Astrocyte of the cerebellum (primary cell): ENCODE measurements around the gene CRTC3.

Experiments
- DNase-seq: peaks from one replicate; pipeline ENCODE4 v3.0.0-alpha.2; 2011; ENCODE audit warnings: low read depth
- H3K4me3 ChIP-seq: 2 replicates; pipeline ENCODE4 v1.5.1; 2011; ENCODE audit warnings: mild to moderate bottlenecking, low read depth, low read length, moderate library complexity
- in situ Hi-C: cut with HindIII; loops from 2 replicates; pipeline ENCODE4 v1.10.0; 2017; ENCODE audit warnings: low sequenced_read_pairs
- TF ChIP-seq, protein P1 (sequence below): IDR thresholded peaks from 2 replicates; pipeline ENCODE4 v1.5.1; 2012; ENCODE audit warnings: low read length, low read depth, moderate library complexity, mild to moderate bottlenecking; ENCODE audit errors: missing control alignments

The CRTC3 gene

DNA sequence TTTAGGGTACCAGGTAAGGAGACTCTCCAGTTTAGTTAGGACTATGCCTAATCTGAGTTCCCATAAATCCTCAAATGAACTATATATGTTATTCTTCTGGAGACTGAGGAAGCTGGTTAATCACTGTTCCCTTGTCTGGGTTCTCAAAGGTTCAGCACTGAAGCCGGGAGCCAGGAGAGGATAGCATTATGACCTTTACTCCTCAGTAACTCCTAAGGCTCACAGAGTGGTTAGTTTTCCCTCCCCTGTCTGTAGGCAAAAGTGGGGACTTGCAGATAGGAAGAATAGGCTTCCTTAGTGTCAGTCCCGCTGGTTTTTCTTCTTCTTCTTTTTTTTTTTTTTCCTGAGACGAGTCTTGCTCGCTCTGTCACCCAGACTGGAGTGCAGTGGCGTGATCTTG, 50.4 kb downstream of the CRTC3 start:
- no peak for DNase-seq
- in situ Hi-C loops = no loop called here
- H3K4me3 ChIP-seq = no peak overlapping the region
- TF ChIP-seq, protein P1, sequence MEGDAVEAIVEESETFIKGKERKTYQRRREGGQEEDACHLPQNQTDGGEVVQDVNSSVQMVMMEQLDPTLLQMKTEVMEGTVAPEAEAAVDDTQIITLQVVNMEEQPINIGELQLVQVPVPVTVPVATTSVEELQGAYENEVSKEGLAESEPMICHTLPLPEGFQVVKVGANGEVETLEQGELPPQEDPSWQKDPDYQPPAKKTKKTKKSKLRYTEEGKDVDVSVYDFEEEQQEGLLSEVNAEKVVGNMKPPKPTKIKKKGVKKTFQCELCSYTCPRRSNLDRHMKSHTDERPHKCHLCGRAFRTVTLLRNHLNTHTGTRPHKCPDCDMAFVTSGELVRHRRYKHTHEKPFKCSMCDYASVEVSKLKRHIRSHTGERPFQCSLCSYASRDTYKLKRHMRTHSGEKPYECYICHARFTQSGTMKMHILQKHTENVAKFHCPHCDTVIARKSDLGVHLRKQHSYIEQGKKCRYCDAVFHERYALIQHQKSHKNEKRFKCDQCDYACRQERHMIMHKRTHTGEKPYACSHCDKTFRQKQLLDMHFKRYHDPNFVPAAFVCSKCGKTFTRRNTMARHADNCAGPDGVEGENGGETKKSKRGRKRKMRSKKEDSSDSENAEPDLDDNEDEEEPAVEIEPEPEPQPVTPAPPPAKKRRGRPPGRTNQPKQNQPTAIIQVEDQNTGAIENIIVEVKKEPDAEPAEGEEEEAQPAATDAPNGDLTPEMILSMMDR = no peak

DNA sequence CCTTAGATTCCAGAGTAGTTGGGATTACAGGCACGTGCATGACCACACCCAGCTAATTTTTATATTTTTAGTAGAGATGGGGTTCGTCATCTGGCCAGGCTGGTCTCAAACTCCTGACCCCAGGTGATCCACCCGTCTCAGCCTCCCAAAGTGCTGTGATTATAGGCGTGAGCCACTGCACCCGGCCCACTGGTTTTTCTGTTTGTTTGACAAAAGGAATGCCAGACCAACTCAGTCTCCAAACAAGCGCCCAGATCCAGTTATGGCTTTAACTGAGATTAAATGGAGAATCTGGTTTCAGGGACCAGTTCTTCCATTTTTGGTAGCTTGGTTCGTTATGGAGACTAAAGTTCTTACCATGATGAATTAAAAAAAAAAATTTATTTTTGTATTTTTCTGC, 50.8 kb downstream of the CRTC3 start:
- no peak overlapping the region for H3K4me3 ChIP-seq
- in situ Hi-C loops = no loop called here
- DNase-seq = no peak
- TF ChIP-seq, protein P1 = no peak

DNA sequence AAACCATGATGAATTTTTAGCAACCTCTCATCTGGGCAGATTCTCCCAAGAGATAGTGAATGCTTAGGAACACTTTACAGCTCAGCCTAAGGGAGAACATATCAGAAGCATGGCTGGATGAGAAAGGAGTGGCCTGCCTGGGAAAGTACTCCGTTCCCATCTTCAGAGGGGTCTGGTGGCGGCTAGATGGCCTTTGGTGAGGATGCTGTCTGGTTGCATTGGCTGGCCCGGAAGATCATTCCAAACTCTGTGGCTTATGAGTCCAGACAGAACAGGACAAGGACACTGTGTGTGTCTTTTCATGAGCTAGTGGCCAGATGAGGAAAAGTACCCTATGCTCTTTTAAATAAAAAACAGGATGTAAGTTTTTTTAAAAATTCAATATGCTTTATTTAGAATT, 51.2 kb downstream of the CRTC3 start:
- in situ Hi-C loops = no loop called here
- no peak for DNase-seq
- TF ChIP-seq, protein P1 = no peak
- H3K4me3 ChIP-seq = no peak overlapping the region

DNA sequence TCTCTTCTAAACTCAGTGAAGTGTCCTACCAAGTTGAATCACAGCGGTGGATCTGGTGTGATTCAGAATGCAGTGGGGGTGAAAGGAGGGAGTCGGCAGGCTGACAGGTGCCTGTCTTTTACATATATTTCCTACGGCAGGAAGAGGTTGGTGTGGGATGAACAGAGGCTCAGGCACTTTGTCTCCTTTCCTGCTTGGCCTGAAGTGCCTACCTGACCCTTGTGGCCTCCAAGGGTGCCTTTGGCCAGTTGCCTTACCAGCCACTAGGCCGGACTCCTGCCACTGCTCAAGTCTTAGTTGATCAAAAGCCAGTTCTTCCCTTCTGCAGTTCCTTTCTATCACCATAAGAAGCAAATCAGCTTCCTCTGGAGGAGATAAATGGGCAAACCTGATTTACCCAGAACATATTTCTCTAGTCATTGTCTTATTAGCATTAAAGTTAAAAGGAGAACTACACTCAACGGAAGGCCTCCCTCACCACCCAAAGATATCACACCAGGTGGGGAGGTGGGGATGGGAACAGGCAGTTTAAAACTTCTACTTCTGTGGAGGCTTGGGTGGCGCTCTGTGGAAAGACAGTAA, 52.1 kb downstream of the CRTC3 start:
- H3K4me3 ChIP-seq = no peak overlapping the region
- in situ Hi-C loops = no loop called here
- DNase-seq = no peak
- TF ChIP-seq, protein P1 = no peak

DNA sequence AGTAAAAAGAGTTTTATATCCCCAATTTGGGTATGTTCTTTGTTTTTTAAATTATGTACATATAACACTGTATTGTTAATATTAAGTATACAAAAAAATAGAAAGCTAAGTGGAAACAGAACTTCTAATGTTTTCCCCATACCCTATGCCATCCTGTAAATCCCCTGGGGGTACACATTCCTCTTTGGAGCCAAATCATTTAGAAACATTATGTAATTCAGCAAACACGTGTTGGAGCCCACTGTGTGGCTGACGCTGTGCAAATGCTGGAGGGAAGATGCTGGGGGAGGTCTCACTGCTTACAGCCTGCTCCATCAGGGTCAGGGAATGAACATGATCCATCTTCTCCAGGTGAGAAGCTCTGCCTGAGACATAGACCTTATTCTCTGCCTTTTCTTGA, 52.8 kb downstream of the CRTC3 start:
- H3K4me3 ChIP-seq = no peak overlapping the region
- no peak for DNase-seq
- TF ChIP-seq, protein P1 = no peak
- in situ Hi-C loops = no loop called here

DNA sequence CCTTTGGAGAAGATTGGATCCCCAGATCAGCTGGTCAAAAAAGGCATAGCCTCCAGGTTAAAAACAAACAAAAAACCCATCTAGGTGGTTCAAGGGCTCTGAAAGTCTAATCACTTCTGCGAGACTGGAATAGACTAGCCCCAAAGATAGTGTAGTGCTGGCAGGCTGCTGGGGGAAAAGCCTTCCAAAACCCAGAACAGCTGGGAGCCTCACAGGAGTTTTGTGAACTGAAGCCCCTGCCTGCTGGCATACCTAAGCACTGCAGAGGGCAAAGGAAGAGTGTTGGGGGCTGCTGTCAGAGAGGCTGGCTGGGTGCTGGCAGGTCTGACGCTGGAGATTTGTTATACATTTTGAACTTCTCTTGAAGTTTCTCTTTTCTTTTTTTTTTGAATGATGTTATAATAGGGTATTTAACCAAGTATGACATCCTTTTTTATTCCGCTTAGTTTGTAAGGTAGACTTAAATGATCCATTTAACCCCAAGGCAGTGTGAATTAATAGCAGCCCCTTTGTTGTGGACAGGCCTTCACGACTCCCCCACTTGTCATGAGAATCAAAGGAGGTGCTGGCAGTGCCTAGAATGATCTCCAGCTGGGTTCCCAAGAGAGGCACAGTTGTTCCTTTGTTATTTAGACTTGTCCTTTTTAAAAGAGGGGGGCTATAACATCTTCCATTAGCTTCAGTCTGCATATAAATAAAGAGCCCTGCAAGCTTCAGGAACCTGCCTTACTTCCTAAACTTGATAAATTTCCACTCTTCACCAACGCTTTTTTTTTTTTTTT, 53.9 kb downstream of the CRTC3 start:
- TF ChIP-seq, protein P1 = no peak

More for the DNA sequence above, 53.9 kb downstream of the CRTC3 start:
- no peak overlapping the region for H3K4me3 ChIP-seq
- in situ Hi-C loops = no loop called here
- DNase-seq = no peak
